Omental fat pad (tissue), 4 donors: ENCODE data around the gene DOK1. TPM values are rescaled to one million over a fixed set of nuclear protein-coding genes. Genes with fewer than 3 reads are reported as not detected.

ENCODE experiments used
- ATAC-seq: fragments of 150-250 bp; one replicate; pipeline ENCODE4 v1.9.1; 2016; ENCODE audit warnings: mild to moderate bottlenecking, moderate library complexity; ENCODE audit not compliant: low FRiP score
- DNase-seq: peaks from one replicate; pipeline ENCODE4 v3.0.0-alpha.2; 2019; ENCODE audit warnings: low spot score
- total RNA-seq, 4 donors: library from RNA; depleted of rRNA; stranded (reverse); fragments of >200 nt; gene quantifications; one replicate each; pipeline ENCODE4 v1.1.0, GENCODE V29; 2016
- TF ChIP-seq, protein P1 (sequence below), 3 donors: fragments of 450-650 bp; IDR thresholded peaks; one replicate each; pipeline ENCODE4 v1.5.1; 2016 to 2017; ENCODE audit warnings: antibody characterized with exemption in 3 of 3, mild to moderate bottlenecking in 3 of 3, moderate library complexity in 2 of 3

The DOK1 gene
- total RNA-seq, 4 donors from 2014 or later: 16.0 to 39.4 (median 30.5) TPM

- no peak for ATAC-seq
- no peak for DNase-seq
- TF ChIP-seq, protein P1, sequence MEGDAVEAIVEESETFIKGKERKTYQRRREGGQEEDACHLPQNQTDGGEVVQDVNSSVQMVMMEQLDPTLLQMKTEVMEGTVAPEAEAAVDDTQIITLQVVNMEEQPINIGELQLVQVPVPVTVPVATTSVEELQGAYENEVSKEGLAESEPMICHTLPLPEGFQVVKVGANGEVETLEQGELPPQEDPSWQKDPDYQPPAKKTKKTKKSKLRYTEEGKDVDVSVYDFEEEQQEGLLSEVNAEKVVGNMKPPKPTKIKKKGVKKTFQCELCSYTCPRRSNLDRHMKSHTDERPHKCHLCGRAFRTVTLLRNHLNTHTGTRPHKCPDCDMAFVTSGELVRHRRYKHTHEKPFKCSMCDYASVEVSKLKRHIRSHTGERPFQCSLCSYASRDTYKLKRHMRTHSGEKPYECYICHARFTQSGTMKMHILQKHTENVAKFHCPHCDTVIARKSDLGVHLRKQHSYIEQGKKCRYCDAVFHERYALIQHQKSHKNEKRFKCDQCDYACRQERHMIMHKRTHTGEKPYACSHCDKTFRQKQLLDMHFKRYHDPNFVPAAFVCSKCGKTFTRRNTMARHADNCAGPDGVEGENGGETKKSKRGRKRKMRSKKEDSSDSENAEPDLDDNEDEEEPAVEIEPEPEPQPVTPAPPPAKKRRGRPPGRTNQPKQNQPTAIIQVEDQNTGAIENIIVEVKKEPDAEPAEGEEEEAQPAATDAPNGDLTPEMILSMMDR (IDR thresholded peaks at IDR 0.05): no peak
These were observed 19.4 kb downstream of the DOK1 start for GRCh38 chr2:74573747-74574562.

DNA sequence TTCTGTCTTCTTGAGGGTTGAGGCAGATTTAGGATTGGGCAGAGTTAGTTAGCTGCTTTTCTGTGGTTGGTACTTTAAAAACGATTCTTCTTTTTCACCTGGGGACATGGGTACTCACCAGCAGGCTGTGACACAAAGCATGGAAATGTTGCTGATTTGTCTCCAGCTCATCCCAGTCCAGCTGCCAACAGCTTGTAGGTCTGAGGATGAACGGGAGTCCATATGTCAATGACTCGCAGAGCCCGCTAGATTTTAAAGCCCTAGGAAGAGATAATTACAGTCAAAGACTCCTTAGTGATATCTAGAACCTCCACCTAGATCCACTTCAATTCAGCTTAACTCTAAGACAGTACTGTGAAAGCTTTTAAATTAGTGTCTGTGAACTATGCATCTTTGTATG, 20.8 kb downstream of the DOK1 start:
- TF ChIP-seq, protein P1 (IDR thresholded peaks at IDR 0.05): no peak
- no peak for DNase-seq
- ATAC-seq: no peak

GRCh38 chr2:74576211-74576862, 21.8 kb downstream of the DOK1 start:
- ATAC-seq (peak; percentile 20), DNase-seq (no peak)
- TF ChIP-seq, protein P1 (IDR thresholded peaks at IDR 0.05): no peak

GRCh38 chr2:74576863-74577229, 22.3 kb downstream of the DOK1 start:
- DNase-seq: no peak
- peak; percentile 92 for ATAC-seq
- TF ChIP-seq, protein P1 (IDR thresholded peaks at IDR 0.05): no peak

DNA sequence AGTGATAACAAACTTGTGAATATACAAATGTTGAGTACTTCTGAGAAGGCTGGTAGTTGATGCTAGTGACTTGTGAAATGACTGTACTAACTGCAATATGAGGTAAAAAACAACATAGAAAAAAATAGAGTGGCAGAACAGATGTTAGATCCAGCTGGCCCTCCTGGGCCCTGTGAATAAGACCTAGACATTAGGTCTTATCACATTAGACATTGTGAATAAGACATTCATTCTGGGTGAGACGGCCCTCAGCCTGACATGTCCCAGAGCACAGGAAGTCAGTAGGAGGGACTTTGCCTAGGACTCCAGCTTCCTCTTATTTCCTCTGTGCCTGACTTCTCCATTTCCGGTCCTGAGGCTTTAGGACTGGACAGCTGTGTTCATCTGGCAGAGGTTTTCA, 22.9 kb downstream of the DOK1 start:
- no peak for ATAC-seq
- TF ChIP-seq, protein P1 (IDR thresholded peaks at IDR 0.05): no peak
- DNase-seq: no peak

GRCh38 chr2:74578408-74578807, 23.9 kb downstream of the DOK1 start:
- DNase-seq (no peak), ATAC-seq (no peak)
- TF ChIP-seq, protein P1 (IDR thresholded peaks at IDR 0.05): no peak

- DNase-seq (no peak), ATAC-seq (no peak)
- TF ChIP-seq, protein P1 (IDR thresholded peaks at IDR 0.05): no peak
These were observed 26.9 kb downstream of the DOK1 start for GRCh38 chr2:74581463-74581862.
